ENCODE data around the gene NAPB. TPM values are rescaled to one million over a fixed set of nuclear protein-coding genes. Genes with fewer than 3 reads are reported as not detected.
A peak's percentile ranks its signal among the peaks of the same experiment; 100 is the strongest.
"Not testable (repeated sequence)": the region's sequence is repeated elsewhere in the genome, so short reads cannot be mapped to it uniquely, and the experiment has no call there.

The NAPB gene
- total RNA-seq, 2 experiments from 2014 or later, result 18.1 to 20.7 TPM

DNA sequence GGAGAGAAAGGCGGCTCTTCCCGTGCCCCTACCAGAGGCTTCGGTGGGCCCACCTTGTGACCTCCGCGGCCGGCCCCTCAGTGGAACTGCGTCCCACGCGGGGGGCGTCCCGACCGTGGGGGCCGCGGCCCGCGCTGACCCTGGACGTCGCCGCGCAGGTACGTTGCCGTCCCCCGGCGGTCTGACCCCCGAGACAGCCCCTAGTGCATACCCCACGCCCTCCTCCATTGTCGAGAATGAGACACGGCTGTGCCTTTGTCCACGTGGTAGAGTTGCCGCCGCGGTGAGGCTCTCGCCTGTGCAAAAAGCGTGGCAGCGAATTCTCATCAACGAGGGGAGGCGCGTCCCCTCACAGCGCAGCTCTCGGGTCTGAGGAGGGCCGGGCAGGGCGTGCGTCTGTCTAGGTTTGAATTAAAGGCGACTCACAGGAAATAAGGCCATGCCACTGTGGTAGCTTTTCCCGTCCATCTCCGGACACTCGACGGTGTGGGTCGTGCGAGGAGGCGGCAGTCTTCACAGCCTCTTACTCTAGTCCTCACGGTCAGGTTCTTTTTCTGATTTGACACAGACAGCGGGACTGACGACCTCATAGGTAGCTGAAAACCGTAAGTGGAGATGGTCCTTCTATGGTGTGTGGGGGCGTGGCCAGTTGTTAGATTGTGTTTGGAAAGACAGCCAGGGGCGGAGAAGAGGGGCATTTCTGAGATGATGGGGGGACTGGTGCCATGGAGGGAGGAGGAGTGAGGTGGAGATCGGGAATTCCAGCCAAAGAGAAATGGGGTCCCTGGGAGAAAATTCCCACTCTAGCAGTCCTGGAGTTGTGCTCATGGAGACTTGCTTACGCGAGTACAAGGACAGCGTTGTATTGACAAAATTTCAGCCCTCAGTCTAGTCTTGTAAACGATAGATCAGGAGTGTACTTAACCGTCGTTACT lies 70.1 kb downstream of the NAPB start:
- H3K9me3 Mint-ChIP-seq, result no peaks in the 10 kb centered on the region
- peak; percentile 20 for ATAC-seq (ENCODE audit: low read depth)
- H3K27ac Mint-ChIP-seq, result peak overlapping the region; percentile 80
- H3K27me3 Mint-ChIP-seq, result no peaks in the 10 kb centered on the region
- peaks cover 7% of the 10 kb centered on the region for H3K36me3 Mint-ChIP-seq
- POLR2A ChIA-PET, result interaction anchor here (1.0 to 3.3 kb wide), 4 partner anchors 9 to 69 kb away, joined by 3 to 74 read pairs (median 40); partner anchors contain the start of genes GZF1 and NAPB
- H3K4me3 Mint-ChIP-seq, result peak overlapping the region; percentile 86
- peak; percentile 59 for DNase-seq
- peaks cover 16% of the 10 kb centered on the region for H3K4me1 Mint-ChIP-seq

DNA sequence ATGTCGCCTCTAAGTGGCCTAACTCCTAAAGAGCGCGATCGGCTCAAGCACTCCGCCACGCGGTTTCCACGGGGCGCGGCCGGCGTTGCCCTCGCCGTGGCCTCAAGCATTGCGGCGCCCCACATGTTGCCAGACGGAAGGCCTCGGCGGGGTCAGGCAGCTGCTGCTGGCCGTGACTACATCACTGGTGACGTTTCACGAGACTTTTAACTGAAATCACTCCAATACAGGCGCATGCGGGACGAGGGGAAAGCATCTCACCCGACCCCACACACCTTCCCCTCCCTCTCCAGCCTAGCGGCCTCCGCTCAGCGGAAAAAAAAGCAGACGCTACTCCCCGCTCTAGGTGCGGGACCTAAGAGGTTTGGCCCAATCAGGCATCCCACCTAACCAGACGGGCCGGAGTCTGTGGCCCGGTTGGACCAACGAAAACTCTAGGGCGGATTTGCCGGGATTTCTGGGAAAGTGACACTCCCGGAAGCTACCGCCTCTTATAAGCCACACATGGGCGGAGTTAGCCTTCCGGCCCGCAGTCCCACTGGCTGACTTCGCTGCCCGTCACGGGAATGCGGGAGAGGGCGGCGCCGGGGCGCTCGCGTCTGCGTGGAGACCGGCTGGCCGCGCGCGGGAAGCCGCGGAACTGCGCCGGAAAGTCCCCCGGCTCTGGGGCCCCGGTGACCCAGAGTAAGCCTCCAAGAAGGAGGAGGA lies 70.9 kb downstream of the NAPB start, which contains the start of gene NXT1:
Gene NXT1, plus strand, starts transcription at position 596 of the 708 bp plus-strand sequence. CDS start 3,251 bp downstream, outside the sequence.
- Mint-ChIP-seq H3K36me3 (peaks cover 5% of the 10 kb centered on the region), H3K27ac (peak within 1 kb of the TSS; percentile 99), H3K27me3 (no peaks in the 10 kb centered on the region), H3K4me1 (peaks cover 16% of the 10 kb centered on the region), H3K4me3 (peak within 1 kb of the TSS; percentile 86), H3K9me3 (no peaks in the 10 kb centered on the region)
- ATAC-seq (ENCODE audit: low read depth) (peak; percentile 81), DNase-seq (peak; percentile 95)
- POLR2A ChIA-PET, result interaction anchor here (0.9 to 3.3 kb wide), 9 partner anchors 9 to 208 kb away, joined by 3 to 74 read pairs (median 4); partner anchors contain the start of genes GZF1 and NAPB

DNA sequence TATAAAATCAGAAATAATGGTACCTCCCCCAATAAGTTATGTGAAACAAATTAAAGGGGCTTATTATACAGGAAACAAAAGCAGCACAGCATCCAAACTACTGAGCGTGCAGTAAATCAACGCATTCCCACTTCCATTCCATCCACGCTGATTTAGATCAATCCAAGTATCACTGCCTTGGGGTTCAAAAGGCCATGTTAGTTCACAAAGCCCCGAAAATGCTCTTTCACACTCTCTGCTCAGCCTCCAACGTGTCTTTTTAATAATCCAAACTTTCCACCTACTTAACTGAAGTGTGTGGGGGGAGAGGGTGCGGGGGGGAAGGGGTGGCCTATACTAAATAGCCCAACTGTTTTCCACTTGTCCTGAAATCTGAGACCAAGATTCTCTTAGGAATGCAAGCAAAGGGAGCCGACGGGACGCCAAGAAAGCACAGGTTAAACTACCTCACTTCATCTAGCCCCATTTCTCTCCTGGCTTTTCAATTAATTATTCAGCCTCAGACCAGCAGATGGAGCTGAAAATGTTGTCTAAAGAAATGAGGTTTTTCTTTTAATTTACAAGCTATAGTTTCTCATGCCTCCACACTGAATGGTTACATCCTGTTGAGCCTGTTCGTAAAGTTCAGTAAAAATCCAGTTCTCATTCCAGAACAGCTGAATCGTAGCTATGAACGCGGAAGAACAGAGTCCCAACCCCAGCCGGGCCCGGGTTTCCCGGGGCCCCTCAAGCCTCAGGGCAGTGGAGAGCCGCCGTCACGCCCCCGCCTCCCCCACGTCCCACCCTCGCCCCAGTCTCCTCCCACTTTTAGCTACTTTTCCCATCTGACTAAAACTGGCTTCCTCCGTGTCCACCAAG lies 71.7 kb downstream of the NAPB start:
- Mint-ChIP-seq H3K27me3 (no peaks in the 10 kb centered on the region), H3K9me3 (no peaks in the 10 kb centered on the region), H3K36me3 (peaks cover 5% of the 10 kb centered on the region), H3K4me1 (peaks cover 16% of the 10 kb centered on the region), H3K4me3 (peak overlapping the region; percentile 86), H3K27ac (peak overlapping the region; percentile 99)
- DNase-seq, result no peak
- ATAC-seq (ENCODE audit: low read depth), result peak; percentile 55
- POLR2A ChIA-PET, result interaction anchor here (0.7 to 3.3 kb wide), 11 partner anchors 9 to 207 kb away, joined by 3 to 74 read pairs (median 3); partner anchors contain the start of genes GZF1 and NAPB

DNA sequence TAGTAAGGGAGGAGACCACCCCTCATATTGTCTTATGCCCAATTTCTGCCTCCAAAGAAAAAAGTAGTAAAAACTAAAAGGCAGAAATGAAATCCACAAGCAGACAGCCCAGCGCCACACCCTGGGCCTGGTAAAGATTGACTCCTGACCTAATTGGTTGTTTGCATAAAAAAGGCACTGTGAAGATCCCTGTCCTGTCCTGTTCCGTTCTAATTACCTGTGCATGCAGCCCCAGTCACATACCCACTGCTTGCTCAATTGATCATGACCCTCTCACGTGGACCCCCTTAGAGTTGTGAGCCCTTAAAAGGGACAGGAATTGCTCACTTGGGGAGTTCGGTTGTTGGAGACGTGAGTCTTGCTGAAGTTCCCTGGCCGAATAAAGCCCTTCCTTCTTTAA lies 72.8 kb downstream of the NAPB start:
- H3K4me1 Mint-ChIP-seq, result peaks cover 15% of the 10 kb centered on the region
- H3K36me3 Mint-ChIP-seq; H3K4me3 Mint-ChIP-seq; ATAC-seq (ENCODE audit: low read depth); H3K9me3 Mint-ChIP-seq; H3K27me3 Mint-ChIP-seq; DNase-seq: not testable (repeated sequence)
- POLR2A ChIA-PET, result interaction anchor here (3.3 kb wide), 1 partner anchor 72 kb away, joined by 72 read pairs; the partner anchor contains the start of gene NAPB
- H3K27ac Mint-ChIP-seq, result peak overlapping the region; percentile 14

DNA sequence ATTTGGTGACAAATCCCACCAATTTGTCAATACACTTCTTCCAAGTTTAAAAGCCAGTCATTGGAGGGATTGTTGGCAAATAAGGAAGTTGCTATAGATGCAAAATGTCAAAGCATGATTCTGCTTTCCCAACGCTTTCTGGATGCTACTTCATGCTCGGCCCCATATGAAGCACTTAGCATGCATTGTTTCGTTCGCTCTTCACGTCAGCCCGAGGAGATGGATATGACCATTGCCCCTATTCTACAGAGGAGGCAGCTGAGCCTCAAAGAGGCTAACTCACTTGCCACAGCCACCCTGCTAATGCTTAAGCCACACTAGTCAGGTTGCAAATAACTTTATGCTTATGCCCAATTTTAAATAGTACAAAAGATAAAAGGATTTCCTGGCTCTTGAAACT lies 73.5 kb downstream of the NAPB start:
- Mint-ChIP-seq H3K27me3 (no peaks in the 10 kb centered on the region), H3K27ac (no peak overlapping the region), H3K36me3 (peaks cover 2% of the 10 kb centered on the region), H3K9me3 (no peaks in the 10 kb centered on the region), H3K4me3 (no peak overlapping the region), H3K4me1 (peaks cover 13% of the 10 kb centered on the region)
- POLR2A ChIA-PET, result no interaction called here
- no peak for DNase-seq
- no peak for ATAC-seq (ENCODE audit: low read depth)

DNA sequence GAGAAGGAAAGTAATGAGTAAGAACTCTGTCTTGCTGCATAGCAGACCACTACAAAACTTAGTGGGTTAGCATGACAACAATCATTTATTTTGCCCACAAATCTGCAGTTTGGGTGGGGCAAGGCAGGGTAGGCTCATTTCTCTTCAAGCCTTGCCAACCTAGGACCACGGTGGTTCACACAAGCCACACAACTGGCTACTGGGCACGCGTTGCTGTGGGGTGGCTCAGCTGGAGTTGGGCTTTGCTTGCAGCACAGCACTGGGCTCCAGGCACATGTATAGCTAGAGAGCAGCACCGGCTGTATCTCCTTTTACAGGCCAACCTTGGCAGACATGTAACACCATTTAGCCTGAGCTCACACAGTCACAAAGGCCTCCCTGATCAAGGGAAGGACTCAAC lies 75.3 kb downstream of the NAPB start:
- H3K4me1 Mint-ChIP-seq, result peaks cover 7% of the 10 kb centered on the region
- DNase-seq, result no peak
- H3K9me3 Mint-ChIP-seq, result no peaks in the 10 kb centered on the region
- no peaks in the 10 kb centered on the region for H3K36me3 Mint-ChIP-seq
- H3K27ac Mint-ChIP-seq, result no peak overlapping the region
- H3K27me3 Mint-ChIP-seq, result no peaks in the 10 kb centered on the region
- no peak for ATAC-seq (ENCODE audit: low read depth)
- H3K4me3 Mint-ChIP-seq, result no peak overlapping the region
- POLR2A ChIA-PET, result interaction anchor here (1.0 kb wide), 1 partner anchor 12 kb away, joined by 3 read pairs; no protein-coding TSS in a partner anchor

DNA sequence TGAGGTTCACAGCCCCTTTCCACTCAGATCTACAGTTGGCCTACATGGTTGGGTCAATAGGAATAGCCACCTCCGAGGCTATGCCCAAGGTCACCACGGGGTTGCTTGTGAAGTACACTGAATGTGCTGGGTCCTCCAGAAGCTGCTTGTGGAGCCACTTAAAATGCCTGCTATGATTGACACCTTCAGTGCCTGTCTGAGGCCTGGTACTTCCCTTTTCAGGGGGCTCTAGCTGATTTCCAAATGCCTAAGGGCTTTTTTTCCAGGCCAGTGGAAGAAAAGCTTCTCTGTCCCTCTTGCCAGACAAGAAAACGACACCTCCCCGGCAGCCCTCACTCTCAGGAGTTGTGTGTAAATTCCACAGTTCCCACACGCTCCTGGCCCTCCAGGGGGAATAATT lies 77.0 kb downstream of the NAPB start:
- Mint-ChIP-seq H3K27me3 (no peaks in the 10 kb centered on the region), H3K9me3 (no peaks in the 10 kb centered on the region), H3K36me3 (no peaks in the 10 kb centered on the region), H3K4me1 (peaks cover 4% of the 10 kb centered on the region), H3K27ac (no peak overlapping the region), H3K4me3 (no peak overlapping the region)
- DNase-seq (no peak), ATAC-seq (ENCODE audit: low read depth) (no peak)
- POLR2A ChIA-PET, result no interaction called here

DNA sequence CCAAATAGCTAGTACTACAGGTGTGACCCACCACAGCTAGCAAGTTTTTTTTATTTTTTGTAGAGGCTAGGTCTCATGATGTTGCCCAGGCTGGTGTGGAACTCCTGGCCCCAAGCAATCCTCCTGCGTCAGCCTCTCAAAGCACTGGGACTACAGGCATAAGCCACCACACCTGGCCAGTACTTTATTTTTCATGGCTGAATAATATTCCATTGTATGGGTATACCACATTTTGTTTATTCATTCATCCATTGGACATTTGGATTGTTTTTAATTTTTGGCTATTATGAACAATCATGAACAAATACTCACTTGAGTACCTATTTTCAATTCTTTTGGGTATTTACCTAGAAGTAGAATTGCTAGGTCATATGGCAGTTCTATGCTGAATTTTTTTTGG lies 77.7 kb downstream of the NAPB start:
- Mint-ChIP-seq H3K36me3 (no peaks in the 10 kb centered on the region), H3K27ac (no peak overlapping the region), H3K4me3 (no peak overlapping the region), H3K4me1 (no peaks in the 10 kb centered on the region), H3K27me3 (no peaks in the 10 kb centered on the region), H3K9me3 (no peaks in the 10 kb centered on the region)
- POLR2A ChIA-PET, result no interaction called here
- DNase-seq (no peak), ATAC-seq (ENCODE audit: low read depth) (no peak)

DNA sequence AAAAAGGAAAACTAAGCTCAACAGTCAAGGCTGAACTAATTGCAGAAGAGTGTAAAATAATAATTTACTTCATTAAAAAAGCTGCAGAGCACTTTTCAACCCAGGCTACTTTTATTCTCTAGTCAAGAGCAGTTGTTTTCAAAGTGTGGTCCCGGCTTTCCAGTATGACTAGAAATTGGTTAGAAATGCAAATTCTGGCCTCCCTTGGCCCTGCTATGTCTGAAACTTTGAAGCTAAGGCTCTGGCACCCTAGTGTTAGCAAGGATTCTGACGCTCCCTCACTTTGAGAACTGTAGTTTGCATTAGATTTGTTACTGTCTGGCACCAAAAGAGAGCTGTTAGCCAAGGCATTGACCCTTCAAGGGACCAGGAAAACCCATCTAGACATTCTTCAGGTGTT lies 80.2 kb downstream of the NAPB start:
- H3K36me3 Mint-ChIP-seq, result no peaks in the 10 kb centered on the region
- DNase-seq, result no peak
- H3K27me3 Mint-ChIP-seq, result no peaks in the 10 kb centered on the region
- H3K9me3 Mint-ChIP-seq, result no peaks in the 10 kb centered on the region
- peaks cover 4% of the 10 kb centered on the region for H3K4me1 Mint-ChIP-seq
- H3K4me3 Mint-ChIP-seq, result no peak overlapping the region
- POLR2A ChIA-PET, result interaction anchor here (1.3 kb wide), 1 partner anchor 9 kb away, joined by 4 read pairs; no protein-coding TSS in a partner anchor
- H3K27ac Mint-ChIP-seq, result no peak overlapping the region
- ATAC-seq (ENCODE audit: low read depth), result no peak

DNA sequence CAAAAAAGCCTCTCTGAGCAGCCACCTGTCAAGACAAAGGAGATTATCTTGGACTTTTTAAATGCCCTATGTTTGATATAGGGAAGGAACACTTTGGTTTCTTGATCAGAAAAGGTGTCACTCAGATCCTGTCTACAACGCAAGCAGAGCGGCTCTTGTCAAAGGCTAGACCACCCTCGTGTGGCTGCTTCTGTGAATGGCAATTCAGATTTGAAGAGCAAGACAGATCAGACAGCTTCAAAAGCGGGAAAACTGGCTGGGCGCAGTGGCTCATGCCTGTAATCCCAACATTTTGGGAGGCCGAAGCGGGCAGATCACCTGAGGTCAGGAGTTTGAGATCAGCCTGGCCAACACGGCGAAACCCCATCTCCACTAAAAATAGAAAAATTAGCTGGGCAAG lies 80.8 kb downstream of the NAPB start:
- H3K9me3 Mint-ChIP-seq, result no peaks in the 10 kb centered on the region

DNA sequence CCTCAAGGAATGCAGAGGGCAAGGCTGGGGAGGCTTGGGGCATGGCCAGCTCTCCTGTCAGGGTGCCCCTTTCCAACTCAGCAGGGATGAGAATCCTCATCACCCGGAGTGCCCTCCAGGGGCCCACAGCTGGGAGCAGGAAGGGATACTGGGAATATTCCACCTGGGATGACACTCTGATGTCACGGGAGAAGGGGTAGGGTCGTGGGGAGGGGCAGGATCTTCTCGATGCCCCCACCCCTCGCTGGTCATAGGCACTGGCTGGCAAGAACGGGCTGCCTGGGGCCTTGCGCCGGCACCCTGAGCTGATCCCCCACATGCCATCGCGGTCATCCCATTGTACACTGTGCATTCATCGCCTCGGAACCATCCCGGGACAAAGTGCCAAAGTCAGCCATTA lies 81.3 kb downstream of the NAPB start:
- no peak overlapping the region for H3K4me3 Mint-ChIP-seq
- POLR2A ChIA-PET, result no interaction called here

More for the DNA sequence above, 80.8 kb downstream of the NAPB start:
- H3K4me1 Mint-ChIP-seq, result peaks cover 4% of the 10 kb centered on the region
- ATAC-seq (ENCODE audit: low read depth), result no peak
- DNase-seq, result no peak
- H3K36me3 Mint-ChIP-seq, result no peaks in the 10 kb centered on the region
- POLR2A ChIA-PET, result interaction anchor here (1.3 kb wide), 1 partner anchor 9 kb away, joined by 4 read pairs; no protein-coding TSS in a partner anchor
- no peak overlapping the region for H3K4me3 Mint-ChIP-seq
- H3K27ac Mint-ChIP-seq, result no peak overlapping the region
- no peaks in the 10 kb centered on the region for H3K27me3 Mint-ChIP-seq

DNA sequence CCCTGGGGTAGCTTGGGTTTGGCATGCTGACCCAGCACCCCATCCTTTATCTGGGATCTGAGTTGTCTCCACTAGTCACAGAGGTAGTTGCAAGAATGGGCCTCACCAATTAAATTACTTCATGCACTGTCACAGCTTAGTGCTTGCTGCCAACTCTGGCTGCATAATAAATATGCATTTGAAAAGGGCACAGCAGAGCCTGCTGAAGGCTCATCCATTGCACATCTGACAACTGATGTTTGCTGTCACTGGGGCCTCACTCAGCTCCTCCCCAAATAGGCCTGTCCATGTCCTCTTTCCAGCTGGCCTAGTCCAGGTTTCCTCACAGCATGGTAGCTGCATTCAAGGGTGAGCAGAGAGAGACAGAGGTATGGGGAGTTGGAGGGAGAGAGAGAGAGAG lies 84.0 kb downstream of the NAPB start:
- H3K36me3 Mint-ChIP-seq, result no peaks in the 10 kb centered on the region
- no peak for ATAC-seq (ENCODE audit: low read depth)
- H3K4me1 Mint-ChIP-seq, result peaks cover 10% of the 10 kb centered on the region
- no peak overlapping the region for H3K4me3 Mint-ChIP-seq
- H3K27me3 Mint-ChIP-seq, result no peaks in the 10 kb centered on the region
- H3K27ac Mint-ChIP-seq, result no peak overlapping the region
- POLR2A ChIA-PET, result no interaction called here
- DNase-seq, result no peak
- no peaks in the 10 kb centered on the region for H3K9me3 Mint-ChIP-seq

More for the DNA sequence above, 81.3 kb downstream of the NAPB start:
- no peak for ATAC-seq (ENCODE audit: low read depth)
- no peaks in the 10 kb centered on the region for H3K36me3 Mint-ChIP-seq
- H3K27ac Mint-ChIP-seq, result no peak overlapping the region
- H3K4me1 Mint-ChIP-seq, result peaks cover 5% of the 10 kb centered on the region
- H3K27me3 Mint-ChIP-seq, result no peaks in the 10 kb centered on the region
- no peaks in the 10 kb centered on the region for H3K9me3 Mint-ChIP-seq
- no peak for DNase-seq
